CD4-positive, alpha-beta T cell (primary cell): ENCODE measurements around the gene CEP131. TPM values are rescaled to one million over a fixed set of nuclear protein-coding genes. Genes with fewer than 3 reads are reported as not detected.

Experiments used
- ATAC-seq: fragments of 200-7000 bp; cut with Tn5 transposase; one replicate; pipeline ENCODE4 v1.10.0; 2022; ENCODE audit warnings: mild to moderate bottlenecking; ENCODE audit not compliant: poor library complexity
- CTCF ChIA-PET: fragments of 350-600 bp; sonication (Branson Sonifier 250); formaldehyde crosslinking; loops from one replicate; lab custom pipeline; 2021; ENCODE audit warnings: antibody characterized with exemption, inconsistent platforms; lab: Charles Lee
- POLR2A ChIA-PET: fragments of 350-600 bp; sonication (Branson Sonifier 250); formaldehyde crosslinking; loops from one replicate; lab custom pipeline; 2021; ENCODE audit warnings: antibody characterized with exemption, inconsistent platforms; lab: Charles Lee
- DNase-seq, 14 experiments: peaks; one replicate each; pipeline ENCODE4 v3.0.0-alpha.2; 2013 to 2020; ENCODE audit warnings: mixed read lengths in 2 of 14
- H3K27ac ChIP-seq, 2 donors: one replicate each; pipeline versions ENCODE4 v1.5.1 to v1.7.0; 2013; ENCODE audit warnings: low read length in 2 of 2, low read depth in 1 of 2, mild to moderate bottlenecking in 1 of 2
- H3K27me3 ChIP-seq, 2 experiments: 1 replicate in 1 of 2; 2 replicates in 1 of 2; pipeline versions ENCODE4 v1.6.1 to v1.7.0; 2013; ENCODE audit warnings: low read length in 2 of 2, control low read depth in 1 of 2, mild to moderate bottlenecking in 1 of 2, moderate library complexity in 1 of 2; ENCODE audit not compliant: insufficient read depth in 2 of 2, control insufficient read depth in 1 of 2
- H3K36me3 ChIP-seq: one replicate; pipeline ENCODE4 v1.6.1; 2013; ENCODE audit warnings: low read length, control low read depth; ENCODE audit not compliant: insufficient read depth
- H3K4me1 ChIP-seq: one replicate; pipeline ENCODE4 v1.6.1; 2013; ENCODE audit warnings: low read length, control low read depth; ENCODE audit not compliant: insufficient read depth
- H3K4me3 ChIP-seq: one replicate; pipeline ENCODE4 v1.5.1; 2013; ENCODE audit warnings: mild to moderate bottlenecking, low read length, moderate library complexity
- H3K9me3 ChIP-seq, 2 experiments: 1 replicate in 1 of 2; 2 replicates in 1 of 2; pipeline versions ENCODE4 v1.6.1 to v1.7.0; 2013; ENCODE audit warnings: low read length in 2 of 2, mild to moderate bottlenecking in 2 of 2, control low read depth in 1 of 2, moderate library complexity in 1 of 2; ENCODE audit not compliant: control insufficient read depth in 1 of 2, insufficient read depth in 1 of 2
- H3K27ac Mint-ChIP-seq: one replicate; pipeline ENCODE4 v1.8.0; 2020; ENCODE audit warnings: mixed read lengths
- H3K27me3 Mint-ChIP-seq: one replicate; pipeline ENCODE4 v1.8.0; 2021; ENCODE audit warnings: mixed read lengths
- H3K36me3 Mint-ChIP-seq: one replicate; pipeline ENCODE4 v1.8.0; 2021; ENCODE audit warnings: low read depth, mixed read lengths
- H3K4me1 Mint-ChIP-seq: one replicate; pipeline ENCODE4 v1.8.0; 2021; ENCODE audit warnings: low read depth, mixed read lengths
- H3K4me3 Mint-ChIP-seq: one replicate; pipeline ENCODE4 v1.8.0; 2020; ENCODE audit warnings: mild to moderate bottlenecking, mixed read lengths
- H3K9me3 Mint-ChIP-seq: one replicate; pipeline ENCODE4 v1.8.0; 2020; ENCODE audit warnings: mixed read lengths
- intact Hi-C, 2 experiments: fragments of 100-400 bp; cut with DNase I in 1 of 2; cut with micrococcal nuclease in 1 of 2; formaldehyde crosslinking; loops; one replicate each; pipeline versions ENCODE4 v1.15.1 to v1.9.0; 2023 to 2025; cut with DNase I, micrococcal nuclease
- total RNA-seq, 174 experiments: library from RNA in 2 of 174; stranded (reverse) in 2 of 174; gene quantifications; one replicate each; pipeline ENCODE4 v1.2.3 and lab custom pipeline; 2021 to 2026
- TF ChIP-seq, protein P1 (sequence below): fragments of 200-600 bp; IDR thresholded peaks from one replicate; pipeline ENCODE4 v1.8.0; 2022; ENCODE audit warnings: antibody characterized with exemption, mild to moderate bottlenecking

The CEP131 gene
- total RNA-seq, 2 experiments from 2014 or later, result 11.2 to 12.3 TPM

DNA sequence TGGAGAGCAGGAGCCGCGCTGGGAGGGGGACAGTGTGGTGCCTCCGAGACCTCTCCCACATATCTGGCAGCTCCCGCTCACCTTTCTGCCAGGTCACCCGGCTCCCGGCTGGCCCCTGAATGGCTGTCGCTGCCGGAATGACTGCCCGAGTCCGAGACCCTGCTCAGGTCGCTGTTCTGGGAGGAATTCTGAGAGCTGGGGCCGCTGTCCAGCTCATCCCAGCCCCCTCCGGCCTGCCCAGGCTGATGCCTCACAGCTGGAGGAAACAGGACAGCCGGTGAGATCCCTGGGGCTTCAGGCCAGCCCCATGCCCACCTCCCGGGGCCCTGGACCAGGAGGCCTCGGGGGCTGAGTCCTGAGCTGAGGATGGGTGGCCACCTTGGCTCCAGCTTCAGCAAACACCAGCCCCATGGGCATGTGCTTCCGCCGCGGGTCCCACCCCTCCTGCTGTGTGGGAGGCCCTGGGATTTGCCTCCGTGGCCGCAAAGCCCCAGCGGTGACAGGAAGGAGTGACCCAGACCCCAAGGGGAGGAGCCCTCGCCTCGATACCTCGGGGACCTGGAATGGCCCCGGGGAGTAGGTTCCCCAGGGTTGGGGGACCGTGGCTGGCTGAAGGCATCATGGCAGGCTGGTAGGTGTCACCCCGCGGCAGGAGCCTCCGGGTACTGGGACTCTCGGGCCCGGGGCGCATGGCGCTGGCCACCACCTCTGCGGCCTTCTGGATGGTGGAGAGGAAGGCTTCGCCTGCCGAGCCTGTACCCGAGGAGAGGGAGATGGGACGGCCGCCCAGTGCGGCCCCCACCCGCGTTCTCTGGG is 9.2 kb upstream of the CEP131 start:
- peaks cover 50% of the 10 kb centered on the region for H3K36me3 ChIP-seq
- no peak overlapping the region for H3K27ac ChIP-seq
- DNase-seq (peak in 1 of 14 experiments; percentile 30), ATAC-seq (no peak)
- peaks cover 15% of the 10 kb centered on the region for H3K4me1 ChIP-seq
- no peak overlapping the region for H3K27ac Mint-ChIP-seq
- TF ChIP-seq, protein P1, sequence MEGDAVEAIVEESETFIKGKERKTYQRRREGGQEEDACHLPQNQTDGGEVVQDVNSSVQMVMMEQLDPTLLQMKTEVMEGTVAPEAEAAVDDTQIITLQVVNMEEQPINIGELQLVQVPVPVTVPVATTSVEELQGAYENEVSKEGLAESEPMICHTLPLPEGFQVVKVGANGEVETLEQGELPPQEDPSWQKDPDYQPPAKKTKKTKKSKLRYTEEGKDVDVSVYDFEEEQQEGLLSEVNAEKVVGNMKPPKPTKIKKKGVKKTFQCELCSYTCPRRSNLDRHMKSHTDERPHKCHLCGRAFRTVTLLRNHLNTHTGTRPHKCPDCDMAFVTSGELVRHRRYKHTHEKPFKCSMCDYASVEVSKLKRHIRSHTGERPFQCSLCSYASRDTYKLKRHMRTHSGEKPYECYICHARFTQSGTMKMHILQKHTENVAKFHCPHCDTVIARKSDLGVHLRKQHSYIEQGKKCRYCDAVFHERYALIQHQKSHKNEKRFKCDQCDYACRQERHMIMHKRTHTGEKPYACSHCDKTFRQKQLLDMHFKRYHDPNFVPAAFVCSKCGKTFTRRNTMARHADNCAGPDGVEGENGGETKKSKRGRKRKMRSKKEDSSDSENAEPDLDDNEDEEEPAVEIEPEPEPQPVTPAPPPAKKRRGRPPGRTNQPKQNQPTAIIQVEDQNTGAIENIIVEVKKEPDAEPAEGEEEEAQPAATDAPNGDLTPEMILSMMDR, result no peak
- no peaks in the 10 kb centered on the region for H3K9me3 ChIP-seq
- no peaks in the 10 kb centered on the region for H3K27me3 ChIP-seq
- intact Hi-C loops, result no loop called here
- POLR2A ChIA-PET, result no interaction called here
- no peaks in the 10 kb centered on the region for H3K9me3 Mint-ChIP-seq
- no peak overlapping the region for H3K4me3 ChIP-seq
- CTCF ChIA-PET, result no interaction called here
- peaks cover 37% of the 10 kb centered on the region for H3K36me3 Mint-ChIP-seq
- no peak overlapping the region for H3K4me3 Mint-ChIP-seq
- H3K4me1 Mint-ChIP-seq, result peaks cover 19% of the 10 kb centered on the region
- no peaks in the 10 kb centered on the region for H3K27me3 Mint-ChIP-seq

DNA sequence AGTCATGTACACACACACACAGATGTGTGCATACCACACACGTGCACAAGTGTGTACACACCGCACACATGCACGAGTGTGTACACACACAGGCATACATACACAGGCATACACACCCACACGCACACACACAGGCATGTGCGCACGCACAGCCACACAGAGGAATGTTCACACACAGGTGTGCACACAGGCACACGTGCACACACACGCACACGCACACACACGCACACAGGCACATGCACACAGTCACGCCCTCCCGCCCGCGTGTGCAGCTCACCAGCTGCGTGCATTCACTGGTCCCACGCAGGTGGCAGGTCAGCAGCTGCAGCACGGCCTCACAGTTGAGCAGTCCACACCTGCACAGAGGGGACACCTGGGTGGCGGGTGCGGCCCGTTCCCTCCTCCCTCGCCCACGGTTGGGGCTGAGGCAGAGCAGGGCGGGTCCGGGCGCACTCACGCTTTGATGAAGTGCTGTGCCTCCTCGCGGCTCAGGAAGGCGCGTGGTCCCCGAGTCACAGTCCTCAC is 8.4 kb upstream of the CEP131 start:
- Mint-ChIP-seq H3K27ac (peak overlapping the region; percentile 34), H3K9me3 (no peaks in the 10 kb centered on the region), H3K4me3 (peak overlapping the region; percentile 42), H3K27me3 (no peaks in the 10 kb centered on the region), H3K36me3 (peaks cover 37% of the 10 kb centered on the region), H3K4me1 (peaks cover 19% of the 10 kb centered on the region)
- ChIA-PET CTCF (no interaction called here), POLR2A (no interaction called here)
- Histone ChIP-seq H3K36me3 (peaks cover 50% of the 10 kb centered on the region), H3K27me3 (no peaks in the 10 kb centered on the region), H3K9me3 (no peaks in the 10 kb centered on the region), H3K4me3 (no peak overlapping the region), H3K4me1 (peaks cover 7% of the 10 kb centered on the region), H3K27ac (no peak overlapping the region)
- ATAC-seq, result no peak
- DNase-seq, result no peak
- TF ChIP-seq, protein P1, result no peak
- intact Hi-C loops, result no loop called here

DNA sequence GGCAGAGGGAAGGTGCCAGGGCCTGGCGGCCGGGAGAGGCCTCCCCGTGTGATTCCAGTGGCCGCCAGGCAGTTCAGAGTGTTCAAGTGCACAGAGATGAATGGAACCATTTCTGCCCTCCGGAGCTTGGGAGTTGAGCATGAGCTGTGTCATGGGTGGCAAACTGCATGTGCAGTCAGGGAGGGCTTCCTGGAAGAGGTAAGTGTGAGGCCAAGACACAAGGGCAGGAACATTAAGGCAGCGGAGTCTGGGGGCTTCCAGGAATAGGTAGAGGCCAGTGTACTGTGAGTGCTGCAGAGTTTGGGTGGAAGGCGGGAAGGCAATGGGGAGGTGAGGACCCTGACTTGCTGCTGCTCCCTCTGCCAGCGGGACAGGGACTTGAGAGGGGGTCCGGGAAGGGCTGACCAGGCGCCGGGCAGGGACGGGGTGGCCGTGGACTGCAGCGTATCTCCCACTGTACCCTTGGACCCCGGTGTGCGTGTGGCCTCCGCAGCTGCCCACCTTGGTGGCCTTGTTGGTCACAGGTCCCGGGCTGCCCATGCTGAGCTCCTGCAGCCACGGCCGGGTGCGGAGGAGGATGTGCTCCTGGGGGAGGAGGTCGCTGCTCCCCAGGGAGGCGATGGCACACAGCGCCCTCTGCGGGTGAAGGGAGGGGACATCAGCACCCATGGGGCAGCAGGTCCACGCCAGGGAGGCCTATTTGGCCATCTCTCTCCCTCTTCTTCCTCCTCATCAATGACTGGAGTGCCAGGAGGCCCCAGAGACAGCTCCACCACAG is 7.5 kb upstream of the CEP131 start:
- CTCF ChIA-PET, result no interaction called here
- DNase-seq, result peak in 2 of 14 experiments; percentile 17 to 41

More for the DNA sequence above, 7.5 kb upstream of the CEP131 start:
- intact Hi-C loops, result no loop called here
- no peak for ATAC-seq
- H3K36me3 ChIP-seq, result peaks cover 43% of the 10 kb centered on the region
- H3K4me3 Mint-ChIP-seq, result no peak overlapping the region
- no peak overlapping the region for H3K27ac ChIP-seq
- POLR2A ChIA-PET, result interaction anchor here (1.4 kb wide), 1 partner anchor 8 kb away, joined by 4 read pairs; the partner anchor contains the start of gene TEPSIN
- H3K36me3 Mint-ChIP-seq, result peaks cover 36% of the 10 kb centered on the region
- H3K4me3 ChIP-seq, result no peak overlapping the region
- no peaks in the 10 kb centered on the region for H3K4me1 ChIP-seq
- H3K27me3 Mint-ChIP-seq, result no peaks in the 10 kb centered on the region
- no peaks in the 10 kb centered on the region for H3K9me3 ChIP-seq
- peaks cover 19% of the 10 kb centered on the region for H3K4me1 Mint-ChIP-seq
- no peaks in the 10 kb centered on the region for H3K27me3 ChIP-seq
- no peak overlapping the region for H3K27ac Mint-ChIP-seq
- no peaks in the 10 kb centered on the region for H3K9me3 Mint-ChIP-seq
- TF ChIP-seq, protein P1, result no peak
